Neutrophil (primary cell): ENCODE results near the gene MMP25.
"Not testable (repeated sequence)": the region's sequence is repeated elsewhere in the genome, so short reads cannot be mapped to it uniquely, and the experiment has no call there.

ENCODE experiments used
- H3K27ac ChIP-seq: fragments of 200-600 bp; sonication (generic); 2 replicates; pipeline ENCODE4 v1.5.1; 2016; ENCODE audit warnings: mild to moderate bottlenecking, moderate library complexity
- H3K27me3 ChIP-seq: fragments of 200-600 bp; sonication (generic); 2 replicates; pipeline ENCODE4 v1.6.0; 2016; ENCODE audit warnings: mild to moderate bottlenecking
- H3K36me3 ChIP-seq: fragments of 200-600 bp; sonication (generic); 2 replicates; pipeline ENCODE4 v1.5.1; 2017
- H3K4me1 ChIP-seq, 2 experiments: fragments of 200-600 bp in 1 of 2; sonication (generic) in 1 of 2; 1 replicate in 1 of 2; 2 replicates in 1 of 2; pipeline versions ENCODE4 v1.5.1 to v1.6.1; 2013 to 2016; ENCODE audit warnings: low read depth in 1 of 2, low read length in 1 of 2, mild to moderate bottlenecking in 1 of 2, moderate library complexity in 1 of 2; ENCODE audit not compliant: control insufficient read depth in 1 of 2, insufficient read depth in 1 of 2
- H3K4me3 ChIP-seq, 2 experiments: fragments of 200-600 bp in 1 of 2; sonication (generic) in 1 of 2; 1 replicate in 1 of 2; 2 replicates in 1 of 2; pipeline ENCODE4 v1.5.1; 2013 to 2016; ENCODE audit warnings: low read depth in 1 of 2, low read length in 1 of 2, mild to moderate bottlenecking in 1 of 2, moderate library complexity in 1 of 2
- H3K9me3 ChIP-seq: fragments of 200-600 bp; sonication (generic); 2 replicates; pipeline ENCODE4 v1.5.1; 2016
- CTCF ChIP-seq: fragments of 200-600 bp; sonication (generic); IDR thresholded peaks from 2 replicates; pipeline ENCODE4 v1.5.1; 2016; ENCODE audit warnings: antibody characterized with exemption

MMP25 gene

GRCh38 chr16:3075523-3075915 is 29.2 kb downstream of the MMP25 start:
- Histone ChIP-seq H3K27me3 (no peaks in the 10 kb centered on the region), H3K36me3 (peaks cover 34% of the 10 kb centered on the region), H3K4me1 (peaks cover 63 to 64% of the 10 kb centered on the region in 2 experiments), H3K27ac (peak overlapping the region; percentile 91), H3K9me3 (no peaks in the 10 kb centered on the region), H3K4me3 (peak overlapping the region; percentile 58 to 59)
- TF ChIP-seq CTCF = no peak

- Histone ChIP-seq H3K4me3 (peak overlapping the region in 1 of 2 experiments; percentile 59), H3K36me3 (peaks cover 38% of the 10 kb centered on the region), H3K27ac (peak overlapping the region; percentile 91), H3K4me1 (peaks cover 59 to 60% of the 10 kb centered on the region in 2 experiments)
- not testable (repeated sequence) for H3K27me3 ChIP-seq, H3K9me3 ChIP-seq
These were observed 29.6 kb downstream of the MMP25 start for GRCh38 chr16:3075946-3076345.

- H3K27me3 ChIP-seq = no peaks in the 10 kb centered on the region
- no peak for TF ChIP-seq CTCF
- H3K9me3 ChIP-seq = no peaks in the 10 kb centered on the region
- H3K4me3 ChIP-seq = peak overlapping the region in 1 of 2 experiments; percentile 59
- H3K4me1 ChIP-seq = peaks cover 53% of the 10 kb centered on the region in 2 experiments
- peaks cover 42% of the 10 kb centered on the region for H3K36me3 ChIP-seq
- peak overlapping the region; percentile 91 for H3K27ac ChIP-seq
These were observed 30.2 kb downstream of the MMP25 start for GRCh38 chr16:3076577-3076976.

- Histone ChIP-seq H3K27ac (no peak overlapping the region), H3K36me3 (peaks cover 42% of the 10 kb centered on the region), H3K4me1 (peaks cover 25 to 28% of the 10 kb centered on the region in 2 experiments), H3K9me3 (no peaks in the 10 kb centered on the region), H3K27me3 (no peaks in the 10 kb centered on the region), H3K4me3 (no peak overlapping the region)
- no peak for TF ChIP-seq CTCF
These were observed 33.7 kb downstream of the MMP25 start for GRCh38 chr16:3080024-3080423.

GRCh38 chr16:3081957-3082356 is 35.6 kb downstream of the MMP25 start:
- peaks cover 24 to 28% of the 10 kb centered on the region in 2 experiments for H3K4me1 ChIP-seq
- not testable (repeated sequence) for H3K27ac ChIP-seq, H3K4me3 ChIP-seq, H3K27me3 ChIP-seq, H3K9me3 ChIP-seq
- H3K36me3 ChIP-seq = peaks cover 33% of the 10 kb centered on the region

- H3K4me1 ChIP-seq = peaks cover 35 to 38% of the 10 kb centered on the region in 2 experiments
- not testable (repeated sequence) for H3K4me3 ChIP-seq, H3K27me3 ChIP-seq
These were observed 37.0 kb downstream of the MMP25 start for GRCh38 chr16:3083408-3083807.

GRCh38 chr16:3084491-3084890 is 38.1 kb downstream of the MMP25 start:
- H3K9me3 ChIP-seq = no peaks in the 10 kb centered on the region
- peaks cover 15% of the 10 kb centered on the region for H3K36me3 ChIP-seq
- peak overlapping the region; percentile 82 for H3K27ac ChIP-seq
- no peaks in the 10 kb centered on the region for H3K27me3 ChIP-seq
- H3K4me3 ChIP-seq = peak overlapping the region in 1 of 2 experiments; percentile 74
- no peak for TF ChIP-seq CTCF
- peaks cover 35 to 38% of the 10 kb centered on the region in 2 experiments for H3K4me1 ChIP-seq

More at GRCh38 chr16:3083408-3083807, 37.0 kb downstream of the MMP25 start:
- H3K9me3 ChIP-seq, H3K27ac ChIP-seq: not testable (repeated sequence)
- H3K36me3 ChIP-seq = peaks cover 19% of the 10 kb centered on the region
